ENCODE measurements around the gene ITSN2. TPM values are rescaled to one million over a fixed set of nuclear protein-coding genes. Genes with fewer than 3 reads are reported as not detected.

ITSN2 gene
- total RNA-seq, 1 donor from 2014 or later = 28.6 TPM

GRCh38 chr2:24403168-24403831, 43.0 kb upstream of the ITSN2 start:
- Mint-ChIP-seq H3K27ac (ENCODE audit: unreplicated experiment) (no peak overlapping the region), H3K27me3 (ENCODE audit: low read depth) (peaks cover 2% of the 10 kb centered on the region), H3K4me3 (ENCODE audit: unreplicated experiment) (no peak overlapping the region), H3K36me3 (ENCODE audit: low read depth) (no peaks in the 10 kb centered on the region), H3K9me3 (ENCODE audit: low read depth) (no peaks in the 10 kb centered on the region), H3K4me1 (ENCODE audit: low read depth) (no peaks in the 10 kb centered on the region)
- TF ChIP-seq, protein P1, sequence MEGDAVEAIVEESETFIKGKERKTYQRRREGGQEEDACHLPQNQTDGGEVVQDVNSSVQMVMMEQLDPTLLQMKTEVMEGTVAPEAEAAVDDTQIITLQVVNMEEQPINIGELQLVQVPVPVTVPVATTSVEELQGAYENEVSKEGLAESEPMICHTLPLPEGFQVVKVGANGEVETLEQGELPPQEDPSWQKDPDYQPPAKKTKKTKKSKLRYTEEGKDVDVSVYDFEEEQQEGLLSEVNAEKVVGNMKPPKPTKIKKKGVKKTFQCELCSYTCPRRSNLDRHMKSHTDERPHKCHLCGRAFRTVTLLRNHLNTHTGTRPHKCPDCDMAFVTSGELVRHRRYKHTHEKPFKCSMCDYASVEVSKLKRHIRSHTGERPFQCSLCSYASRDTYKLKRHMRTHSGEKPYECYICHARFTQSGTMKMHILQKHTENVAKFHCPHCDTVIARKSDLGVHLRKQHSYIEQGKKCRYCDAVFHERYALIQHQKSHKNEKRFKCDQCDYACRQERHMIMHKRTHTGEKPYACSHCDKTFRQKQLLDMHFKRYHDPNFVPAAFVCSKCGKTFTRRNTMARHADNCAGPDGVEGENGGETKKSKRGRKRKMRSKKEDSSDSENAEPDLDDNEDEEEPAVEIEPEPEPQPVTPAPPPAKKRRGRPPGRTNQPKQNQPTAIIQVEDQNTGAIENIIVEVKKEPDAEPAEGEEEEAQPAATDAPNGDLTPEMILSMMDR (IDR thresholded peaks at IDR 0.05) = no peak
- no peak for DNase-seq (ENCODE audit: low spot score)

- Mint-ChIP-seq H3K27me3 (ENCODE audit: low read depth) (no peaks in the 10 kb centered on the region), H3K27ac (ENCODE audit: unreplicated experiment) (no peak overlapping the region)
These were observed 42.1 kb upstream of the ITSN2 start for GRCh38 chr2:24402242-24403097.

GRCh38 chr2:24400207-24400907, 40.0 kb upstream of the ITSN2 start:
- no peak overlapping the region for H3K27ac Mint-ChIP-seq (ENCODE audit: unreplicated experiment)
- H3K36me3 Mint-ChIP-seq (ENCODE audit: low read depth) = no peaks in the 10 kb centered on the region
- no peak for DNase-seq (ENCODE audit: low spot score)
- TF ChIP-seq, protein P1 (IDR thresholded peaks at IDR 0.05) = no peak
- H3K27me3 Mint-ChIP-seq (ENCODE audit: low read depth) = no peaks in the 10 kb centered on the region
- no peaks in the 10 kb centered on the region for H3K4me1 Mint-ChIP-seq (ENCODE audit: low read depth)
- H3K4me3 Mint-ChIP-seq (ENCODE audit: unreplicated experiment) = no peak overlapping the region
- no peaks in the 10 kb centered on the region for H3K9me3 Mint-ChIP-seq (ENCODE audit: low read depth)

More at GRCh38 chr2:24402242-24403097, 42.1 kb upstream of the ITSN2 start:
- no peaks in the 10 kb centered on the region for H3K4me1 Mint-ChIP-seq (ENCODE audit: low read depth)
- no peak overlapping the region for H3K4me3 Mint-ChIP-seq (ENCODE audit: unreplicated experiment)
- H3K9me3 Mint-ChIP-seq (ENCODE audit: low read depth) = no peaks in the 10 kb centered on the region
- TF ChIP-seq, protein P1 (IDR thresholded peaks at IDR 0.05) = no peak
- no peak for DNase-seq (ENCODE audit: low spot score)
- no peaks in the 10 kb centered on the region for H3K36me3 Mint-ChIP-seq (ENCODE audit: low read depth)

- no peak overlapping the region for H3K27ac Mint-ChIP-seq (ENCODE audit: unreplicated experiment)
- no peaks in the 10 kb centered on the region for H3K27me3 Mint-ChIP-seq (ENCODE audit: low read depth)
- peaks cover 1% of the 10 kb centered on the region for H3K36me3 Mint-ChIP-seq (ENCODE audit: low read depth)
- H3K9me3 Mint-ChIP-seq (ENCODE audit: low read depth) = no peaks in the 10 kb centered on the region
- H3K4me3 Mint-ChIP-seq (ENCODE audit: unreplicated experiment) = no peak overlapping the region
- H3K4me1 Mint-ChIP-seq (ENCODE audit: low read depth) = no peaks in the 10 kb centered on the region
- TF ChIP-seq, protein P1 (IDR thresholded peaks at IDR 0.05) = no peak
- DNase-seq (ENCODE audit: low spot score) = no peak
These were observed 39.3 kb upstream of the ITSN2 start for GRCh38 chr2:24399434-24400206.

All from chondrocyte (in vitro differentiated cells).